ENCODE results near the gene LRMDA. TPM values are rescaled to one million over a fixed set of nuclear protein-coding genes. Genes with fewer than 3 reads are reported as not detected.
A peak's percentile ranks its signal among the peaks of the same experiment; 100 is the strongest.

The LRMDA gene
- total RNA-seq, 4 donors from 2014 or later: 7.3 to 20.1 (median 8.4) TPM

- 73 to 77% methylated on average over 2 to 4 of the region's 4 CpGs for WGBS, 2 donors (ENCODE audit: low coverage in 1 of 2)
- Histone ChIP-seq H3K27me3 (no peaks in the 10 kb centered on the region), H3K4me1 (peaks cover 0 to 5% (median 0%) of the 10 kb centered on the region in 3 donors), H3K36me3 (no peaks in the 10 kb centered on the region), H3K4me3 (no peak overlapping the region), H3K27ac (peak overlapping the region in 1 of 4 donors; percentile 17), H3K9me3 (peaks cover 0 to 6% (median 0%) of the 10 kb centered on the region in 3 donors)
- peak; percentile 73 for ATAC-seq
- TF ChIP-seq POLR2AphosphoS5 (IDR thresholded peaks at IDR 0.05) (no peak), CTCF (IDR thresholded peaks at IDR 0.05) (no peak), EP300 (IDR thresholded peaks at IDR 0.05) (no peak), POLR2A (IDR thresholded peaks at IDR 0.05) (no peak)
These were observed 972.5 kb downstream of the LRMDA start for GRCh38 chr10:76403912-76404311.

- no peak overlapping the region for H3K4me3 ChIP-seq
- 84 to 87% methylated on average over 4 of the region's 4 CpGs for WGBS, 2 donors (ENCODE audit: low coverage in 1 of 2)
- no peak for ATAC-seq
- H3K27me3 ChIP-seq: no peaks in the 10 kb centered on the region
- H3K27ac ChIP-seq: peak overlapping the region in 1 of 4 donors; percentile 17
- TF ChIP-seq EP300 (IDR thresholded peaks at IDR 0.05) (no peak), POLR2AphosphoS5 (IDR thresholded peaks at IDR 0.05) (no peak), POLR2A (IDR thresholded peaks at IDR 0.05) (no peak), CTCF (IDR thresholded peaks at IDR 0.05) (no peak)
- H3K4me1 ChIP-seq: peaks cover 0 to 11% (median 0%) of the 10 kb centered on the region in 3 donors
- no peaks in the 10 kb centered on the region for H3K36me3 ChIP-seq
- H3K9me3 ChIP-seq: peaks cover 0 to 6% (median 0%) of the 10 kb centered on the region in 3 donors
These were observed 973.1 kb downstream of the LRMDA start for GRCh38 chr10:76404531-76404930.

- WGBS, 2 donors (ENCODE audit: low coverage in 1 of 2): 86 to 87% methylated on average over 6 of the region's 6 CpGs
- no peak for ATAC-seq
- TF ChIP-seq CTCF (IDR thresholded peaks at IDR 0.05) (no peak), POLR2AphosphoS5 (IDR thresholded peaks at IDR 0.05) (no peak), EP300 (IDR thresholded peaks at IDR 0.05) (no peak), POLR2A (IDR thresholded peaks at IDR 0.05) (no peak)
- peaks cover 0 to 13% (median 0%) of the 10 kb centered on the region in 3 donors for H3K4me1 ChIP-seq
- H3K27ac ChIP-seq: no peak overlapping the region
- H3K9me3 ChIP-seq: peaks cover 0 to 6% (median 0%) of the 10 kb centered on the region in 3 donors
- no peaks in the 10 kb centered on the region for H3K36me3 ChIP-seq
- no peaks in the 10 kb centered on the region for H3K27me3 ChIP-seq
- H3K4me3 ChIP-seq: no peak overlapping the region
These were observed 974.5 kb downstream of the LRMDA start for GRCh38 chr10:76405922-76406321.

- no peak for ATAC-seq
- WGBS, 2 donors (ENCODE audit: low coverage in 1 of 2): 81 to 83% methylated on average over 2 to 3 of the region's 3 CpGs
- Histone ChIP-seq H3K36me3 (no peaks in the 10 kb centered on the region), H3K4me3 (no peak overlapping the region), H3K9me3 (peaks cover 0 to 6% (median 0%) of the 10 kb centered on the region in 3 donors), H3K4me1 (peaks cover 0 to 18% (median 0%) of the 10 kb centered on the region in 3 donors), H3K27ac (no peak overlapping the region), H3K27me3 (no peaks in the 10 kb centered on the region)
- no peak for TF ChIP-seq CTCF (IDR thresholded peaks at IDR 0.05)
- TF ChIP-seq EP300 (IDR thresholded peaks at IDR 0.05): no peak
- TF ChIP-seq POLR2A (IDR thresholded peaks at IDR 0.05): no peak
- no peak for TF ChIP-seq POLR2AphosphoS5 (IDR thresholded peaks at IDR 0.05)
These were observed 977.2 kb downstream of the LRMDA start for GRCh38 chr10:76408646-76409045.

- no peaks in the 10 kb centered on the region for H3K9me3 ChIP-seq
- H3K36me3 ChIP-seq: no peaks in the 10 kb centered on the region
- peak; percentile 91 for ATAC-seq
- H3K27ac ChIP-seq: peak overlapping the region in 3 of 4 donors; percentile 17 to 28 (median 27)
- TF ChIP-seq CTCF (IDR thresholded peaks at IDR 0.05) (no peak), POLR2AphosphoS5 (IDR thresholded peaks at IDR 0.05) (peak; percentile 64), EP300 (IDR thresholded peaks at IDR 0.05) (no peak), POLR2A (IDR thresholded peaks at IDR 0.05) (no peak)
- WGBS, 2 donors (ENCODE audit: low coverage in 1 of 2): 72 to 86% methylated on average over 5 to 8 of the region's 8 CpGs
- H3K4me1 ChIP-seq: peaks cover 0 to 18% (median 0%) of the 10 kb centered on the region in 3 donors
- H3K27me3 ChIP-seq: no peaks in the 10 kb centered on the region
- H3K4me3 ChIP-seq: no peak overlapping the region
These were observed 980.5 kb downstream of the LRMDA start for GRCh38 chr10:76411729-76412435.
